ENCODE data around the gene GOLGA8S. TPM values are rescaled to one million over a fixed set of nuclear protein-coding genes. Genes with fewer than 3 reads are reported as not detected.

GOLGA8S gene
- total and polyA plus RNA-seq, 10 of the 15 experiments (the other 5 are each of a cell fraction or from before 2014, with no cell fraction given) = 0.01 to 0.04 (median 0.03) TPM; not detected in 7

DNA sequence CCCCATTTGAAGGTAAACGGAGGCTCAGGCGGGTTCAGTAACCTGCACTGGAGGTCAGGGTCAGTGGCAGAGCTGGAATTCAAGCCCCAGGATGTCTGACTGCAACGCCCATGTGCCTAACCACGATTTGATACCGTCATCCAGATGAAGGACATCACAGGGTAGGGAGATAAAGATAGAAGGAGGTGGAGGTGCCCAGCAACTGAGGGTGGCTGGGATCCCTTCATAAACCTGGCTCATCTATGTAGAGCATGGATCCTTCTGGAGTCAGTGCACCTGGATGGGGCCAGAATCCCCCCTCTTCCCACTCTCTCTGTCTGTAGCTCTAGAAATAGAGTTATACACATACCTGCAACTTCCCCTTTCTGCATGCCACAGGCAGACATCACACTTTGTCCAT lies 41.3 kb downstream of the GOLGA8S start:
- in situ Hi-C loops (cut with MboI) (no loop called here), intact Hi-C loops (cut with micrococcal nuclease; ENCODE audit: unreplicated experiment) (no loop called here)
- DNase-seq (ENCODE audit: low read depth, low spot score) (no peak), FAIRE-seq (no peak), ATAC-seq (no peak)
- ChIA-PET CTCF (no interaction called here), POLR2A (no interaction called here), RAD21 (ENCODE audit: unreplicated experiment) (no interaction called here), SMC1A (ENCODE audit: uncharacterized antibody, unreplicated experiment) (no interaction called here)
- Histone ChIP-seq H3K4me2 (ENCODE audit: control insufficient read depth, insufficient read depth) (no peak overlapping the region), H3K79me2 (ENCODE audit: control insufficient read depth, insufficient read depth, low read length) (no peaks in the 10 kb centered on the region), H3K4me1 (ENCODE audit: control insufficient read depth, insufficient read depth, low read length) (no peaks in the 10 kb centered on the region), H3K9ac (ENCODE audit: control insufficient read depth, insufficient read depth, low read length) (no peak overlapping the region), H3K36me3 (ENCODE audit: control insufficient read depth in 2 of 2, insufficient read depth in 2 of 2, low read length in 1 of 2) (no peaks in the 10 kb centered on the region), H3K4me3 (no peak overlapping the region), H3K27me3 (replicated peaks in 1 of 2; ENCODE audit: control insufficient read depth in 2 of 2, insufficient read depth in 2 of 2, low read length in 1 of 2) (no peaks in the 10 kb centered on the region), H3K9me3 (replicated peaks; ENCODE audit: control insufficient read depth, insufficient read depth, low read length) (no peaks in the 10 kb centered on the region), H3K27ac (ENCODE audit: control insufficient read depth, insufficient read depth) (no peak overlapping the region), H2AFZ (ENCODE audit: control insufficient read depth, low read depth, low read length) (no peak overlapping the region), H4K20me1 (ENCODE audit: control insufficient read depth, insufficient read depth) (no peaks in the 10 kb centered on the region)
- WGBS (ENCODE audit: insufficient coverage, insufficient replicate concordance, low lambda C conversion rate, missing lambda C conversion rate) = 10% methylated on average over 4 of the region's 5 CpGs
- TF ChIP-seq, protein P1, sequence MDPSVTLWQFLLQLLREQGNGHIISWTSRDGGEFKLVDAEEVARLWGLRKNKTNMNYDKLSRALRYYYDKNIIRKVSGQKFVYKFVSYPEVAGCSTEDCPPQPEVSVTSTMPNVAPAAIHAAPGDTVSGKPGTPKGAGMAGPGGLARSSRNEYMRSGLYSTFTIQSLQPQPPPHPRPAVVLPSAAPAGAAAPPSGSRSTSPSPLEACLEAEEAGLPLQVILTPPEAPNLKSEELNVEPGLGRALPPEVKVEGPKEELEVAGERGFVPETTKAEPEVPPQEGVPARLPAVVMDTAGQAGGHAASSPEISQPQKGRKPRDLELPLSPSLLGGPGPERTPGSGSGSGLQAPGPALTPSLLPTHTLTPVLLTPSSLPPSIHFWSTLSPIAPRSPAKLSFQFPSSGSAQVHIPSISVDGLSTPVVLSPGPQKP (IDR thresholded peaks at IDR 0.05; ENCODE audit: low read depth, low read length) = no peak
- TF ChIP-seq ZNF384 (IDR thresholded peaks at IDR 0.05; ENCODE audit: borderline replicate concordance, low read depth, low read length) = no peak
- TF ChIP-seq RUNX3 (IDR thresholded peaks at IDR 0.05; ENCODE audit: low read length) = no peak
- TF ChIP-seq SUPT20H (IDR thresholded peaks at IDR 0.05; ENCODE audit: borderline replicate concordance, control insufficient read depth, low read depth, low read length) = no peak
- TF ChIP-seq, protein P2, sequence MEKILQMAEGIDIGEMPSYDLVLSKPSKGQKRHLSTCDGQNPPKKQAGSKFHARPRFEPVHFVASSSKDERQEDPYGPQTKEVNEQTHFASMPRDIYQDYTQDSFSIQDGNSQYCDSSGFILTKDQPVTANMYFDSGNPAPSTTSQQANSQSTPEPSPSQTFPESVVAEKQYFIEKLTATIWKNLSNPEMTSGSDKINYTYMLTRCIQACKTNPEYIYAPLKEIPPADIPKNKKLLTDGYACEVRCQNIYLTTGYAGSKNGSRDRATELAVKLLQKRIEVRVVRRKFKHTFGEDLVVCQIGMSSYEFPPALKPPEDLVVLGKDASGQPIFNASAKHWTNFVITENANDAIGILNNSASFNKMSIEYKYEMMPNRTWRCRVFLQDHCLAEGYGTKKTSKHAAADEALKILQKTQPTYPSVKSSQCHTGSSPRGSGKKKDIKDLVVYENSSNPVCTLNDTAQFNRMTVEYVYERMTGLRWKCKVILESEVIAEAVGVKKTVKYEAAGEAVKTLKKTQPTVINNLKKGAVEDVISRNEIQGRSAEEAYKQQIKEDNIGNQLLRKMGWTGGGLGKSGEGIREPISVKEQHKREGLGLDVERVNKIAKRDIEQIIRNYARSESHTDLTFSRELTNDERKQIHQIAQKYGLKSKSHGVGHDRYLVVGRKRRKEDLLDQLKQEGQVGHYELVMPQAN (conservative IDR thresholded peaks at IDR 0.05) = no peak
- no peak for TF ChIP-seq TARDBP (IDR thresholded peaks at IDR 0.05; ENCODE audit: borderline replicate concordance)
- no peak for TF ChIP-seq TBL1XR1 (IDR thresholded peaks at IDR 0.05; ENCODE audit: low read depth, low read length)
- BruUV-seq (replicated peaks) = no TSS peak
